ENCODE data around the gene BACH1.

GRCh38 chr21:29387598-29387997 lies 88.9 kb downstream of the BACH1 start:
- TF ChIP-seq CTCF (IDR thresholded peaks at IDR 0.05; ENCODE audit: insufficient read depth, low read length, poor library complexity, severe bottlenecking) (no peak), EZH2phosphoT487 (conservative IDR thresholded peaks at IDR 0.05; ENCODE audit: low read length) (no peak)

Measured in SU-DHL-6 (cell line).